IMR-90 (cell line): Measurements from ENCODE around the gene RAB6A. TPM values are rescaled to one million over a fixed set of nuclear protein-coding genes. Genes with fewer than 3 reads are reported as not detected.

ENCODE experiments used
- ATAC-seq: fragments of 200-7000 bp; cut with Tn5 transposase; 2 replicates; pipeline ENCODE4 v1.9.1; 2020; ENCODE audit warnings: low read depth, mild to moderate bottlenecking, moderate library complexity
- BruUV-seq: library from RNA; stranded (reverse); fragments of 400-500 nt; replicated peaks from 2 replicates; lab custom pipeline; 2021; lab: Mats Ljungman, UMichigan
- CTCF ChIA-PET: fragments of 300-600 bp; formaldehyde crosslinking; extraction: SDS; loops from one replicate; lab custom pipeline; 2021; ENCODE audit warnings: antibody characterized with exemption; lab: Yijun Ruan, JAX
- POLR2A ChIA-PET: fragments of 300-600 bp; sonication (Branson Sonifier 250); formaldehyde crosslinking; loops from one replicate; lab custom pipeline; 2022; ENCODE audit warnings: antibody characterized with exemption; ENCODE audit not compliant: unreplicated experiment; lab: Charles Lee
- DNase-seq: peaks from one replicate; pipeline ENCODE4 v3.0.0; 2013
- H2AFZ ChIP-seq: replicated peaks from 2 replicates; pipeline ENCODE3; 2013; ENCODE audit warnings: low read length, mild to moderate bottlenecking; ENCODE audit not compliant: poor library complexity
- H2AK5ac ChIP-seq: 2 replicates; pipeline ENCODE4 v1.6.1; 2013; ENCODE audit warnings: low read depth, low read length, inconsistent platforms
- H2AK9ac ChIP-seq: replicated peaks from 2 replicates; pipeline ENCODE3; 2013; ENCODE audit warnings: mild to moderate bottlenecking, low read depth, low read length, moderate library complexity; ENCODE audit not compliant: poor library complexity
- H2BK120ac ChIP-seq: 2 replicates; pipeline ENCODE4 v1.6.1; 2013; ENCODE audit warnings: low read depth, low read length, inconsistent platforms
- H2BK15ac ChIP-seq: 3 replicates; pipeline ENCODE4 v1.6.1; 2013; ENCODE audit warnings: low read depth, low read length, inconsistent platforms
- H2BK20ac ChIP-seq: 2 replicates; pipeline ENCODE4 v1.6.1; 2013; ENCODE audit warnings: low read depth, mild to moderate bottlenecking, inconsistent platforms, low read length, moderate library complexity
- H2BK5ac ChIP-seq: 2 replicates; pipeline ENCODE4 v1.6.1; 2013; ENCODE audit warnings: mild to moderate bottlenecking, low read depth, low read length, inconsistent platforms; ENCODE audit not compliant: poor library complexity, severe bottlenecking
- H3K14ac ChIP-seq: replicated peaks from 2 replicates; pipeline ENCODE4 v1.6.1; 2013; ENCODE audit warnings: low read depth, low read length, inconsistent platforms
- H3K18ac ChIP-seq: 2 replicates; pipeline ENCODE4 v1.6.1; 2013; ENCODE audit warnings: low read depth, low read length, control low read depth
- H3K23ac ChIP-seq: 2 replicates; pipeline ENCODE4 v1.6.1; 2013; ENCODE audit warnings: low read depth, low read length, inconsistent platforms
- H3K27ac ChIP-seq: 2 replicates; pipeline ENCODE4 v1.5.1; 2013; ENCODE audit warnings: mild to moderate bottlenecking, control low read depth, low read length; ENCODE audit not compliant: insufficient read depth
- H3K27me3 ChIP-seq: 2 replicates; pipeline ENCODE4 v1.6.1; 2013; ENCODE audit warnings: low read length; ENCODE audit not compliant: control insufficient read depth, insufficient read depth
- H3K36me3 ChIP-seq: 2 replicates; pipeline ENCODE4 v1.6.1; 2013; ENCODE audit warnings: low read length, mixed read lengths; ENCODE audit not compliant: control insufficient read depth, insufficient read depth
- H3K4ac ChIP-seq: 2 replicates; pipeline ENCODE4 v1.6.1; 2013; ENCODE audit warnings: low read depth, low read length, inconsistent platforms
- H3K4me1 ChIP-seq: 2 replicates; pipeline ENCODE4 v1.6.1; 2013; ENCODE audit warnings: low read length, mixed read lengths; ENCODE audit not compliant: control insufficient read depth, insufficient read depth
- H3K4me2 ChIP-seq: 2 replicates; pipeline ENCODE4 v1.6.1; 2013; ENCODE audit warnings: low read depth, mild to moderate bottlenecking, control low read depth, low read length, moderate library complexity
- H3K4me3 ChIP-seq: 2 replicates; pipeline ENCODE4 v1.5.1; 2013; ENCODE audit warnings: low read depth, mild to moderate bottlenecking, control low read depth, low read length, moderate library complexity; ENCODE audit not compliant: insufficient read depth
- H3K56ac ChIP-seq: 2 replicates; pipeline ENCODE4 v1.6.1; 2013; ENCODE audit warnings: low read length, inconsistent platforms; ENCODE audit not compliant: insufficient read depth; ENCODE audit errors: extremely low read depth
- H3K79me1 ChIP-seq, 2 experiments: 2 replicates each; pipeline ENCODE4 v1.6.1; 2013; ENCODE audit warnings: low read length in 2 of 2, inconsistent platforms in 1 of 2, low read depth in 1 of 2
- H3K9ac ChIP-seq: 2 replicates; pipeline ENCODE4 v1.6.1; 2013; ENCODE audit warnings: low read depth, low read length, control low read depth
- H3K9me1 ChIP-seq: 2 replicates; pipeline ENCODE4 v1.6.1; 2013; ENCODE audit warnings: low read length, inconsistent platforms; ENCODE audit not compliant: insufficient read depth
- H3K9me3 ChIP-seq: 2 replicates; pipeline ENCODE4 v1.6.1; 2013; ENCODE audit warnings: low read length; ENCODE audit not compliant: control insufficient read depth, insufficient read depth
- H4K20me1 ChIP-seq: 2 replicates; pipeline ENCODE4 v1.6.1; 2013; ENCODE audit warnings: low read length, inconsistent platforms; ENCODE audit not compliant: insufficient read depth
- H4K5ac ChIP-seq: 2 replicates; pipeline ENCODE4 v1.6.1; 2013; ENCODE audit warnings: mild to moderate bottlenecking, low read depth, low read length, control low read depth
- H4K8ac ChIP-seq, 2 experiments: 2 replicates each; pipeline ENCODE4 v1.6.1; 2013; ENCODE audit warnings: low read depth in 2 of 2, low read length in 2 of 2, control low read depth in 1 of 2, inconsistent platforms in 1 of 2
- H4K91ac ChIP-seq: 2 replicates; pipeline ENCODE4 v1.6.1; 2013; ENCODE audit warnings: low read depth, low read length, inconsistent platforms; ENCODE audit not compliant: insufficient read depth
- CTCF ChIP-seq: conservative IDR thresholded peaks from 2 replicates; pipeline ENCODE4 v1.5.1; 2012; ENCODE audit warnings: mild to moderate bottlenecking, low read depth, low read length, improper control_type of control experiment
- MXI1 ChIP-seq: IDR thresholded peaks from 2 replicates; pipeline ENCODE4 v1.6.1; 2012; ENCODE audit warnings: low read depth, mild to moderate bottlenecking, low read length, moderate library complexity, borderline replicate concordance
- WGBS, 2 experiments: methylation state at CpG; one replicate each; pipeline versions ENCODE4 v1.1.5 to v1.1.7; 2013; ENCODE audit warnings: missing lambda C conversion rate in 2 of 2; ENCODE audit not compliant: insufficient read length in 1 of 2; ENCODE audit errors: extremely low coverage in 2 of 2; 5-methylcytosine and 5-hydroxymethylcytosine counted together
- dilution Hi-C: fragments of 300-500 bp; cut with HindIII; formaldehyde crosslinking; loops from one replicate; pipeline ENCODE4 v1.14.3; 2018; ENCODE audit warnings: low sequenced_read_pairs; ENCODE audit not compliant: unreplicated experiment
- in situ Hi-C: fragments of 300-500 bp; cut with MboI; formaldehyde crosslinking; loops from 3 replicates; pipeline ENCODE4 v1.14.3; 2019; ENCODE audit warnings: low sequenced_read_pairs, inconsistent platforms, mixed read lengths
- intact Hi-C: fragments of 100-400 bp; cut with micrococcal nuclease; formaldehyde crosslinking; loops from 2 replicates; pipeline ENCODE4 v1.10.0; 2022
- polyA plus RNA-seq, 3 experiments: library from polyadenylated mRNA; depleted of rRNA; stranded (reverse); fragments of >200 nt; gene quantifications; 2 replicates each; pipeline ENCODE4 v1.2.3, GENCODE V29; 2012; ENCODE audit warnings: low replicate concordance in 1 of 3
- total RNA-seq: library from RNA; depleted of rRNA; stranded (reverse); fragments of >200 nt; gene quantifications from 2 replicates; pipeline ENCODE4 v1.2.3, GENCODE V29; 2012

The RAB6A gene
- total and polyA plus RNA-seq, 2 of the 4 experiments (the other 2 are of a cell fraction), result 65.5 to 81.0 TPM

- Histone ChIP-seq H3K9ac (no peak overlapping the region), H2AFZ (no peak overlapping the region), H3K4me3 (no peak overlapping the region), H3K4ac (no peak overlapping the region), H3K4me1 (0 out of 2 replicates have a peak, but pooled peaks cover 1% of the 10 kb centered on the region), H3K56ac (no peak overlapping the region), H4K8ac (no peak overlapping the region), H3K18ac (no peak overlapping the region), H3K14ac (no peak overlapping the region), H3K9me3 (no peaks in the 10 kb centered on the region), H3K4me2 (no peak overlapping the region), H3K27ac (no peak overlapping the region), H2BK5ac (no peak overlapping the region), H2BK20ac (no peak overlapping the region), H3K23ac (no peak overlapping the region), H2AK5ac (no peak overlapping the region), H3K79me1 (peaks cover 8 to 56% of the 10 kb centered on the region in 2 experiments), H3K9me1 (peaks cover 6% of the 10 kb centered on the region; the same call in 1 of the 2 replicates), H2BK15ac (no peak overlapping the region), H4K20me1 (peaks cover 55% of the 10 kb centered on the region), H4K91ac (no peak overlapping the region), H3K27me3 (no peaks in the 10 kb centered on the region), H4K5ac (no peak overlapping the region), H2BK120ac (no peak overlapping the region), H2AK9ac (no peak overlapping the region), H3K36me3 (peaks cover 7% of the 10 kb centered on the region; the same call in 1 of the 2 replicates)
- in situ Hi-C loops, result no loop called here
- intact Hi-C loops, result no loop called here
- ChIA-PET CTCF (interaction anchor here (1.0 kb wide), 1 partner anchor 13 kb away, joined by 3 read pairs; no protein-coding TSS in a partner anchor), POLR2A (no interaction called here)
- dilution Hi-C loops, result no loop called here
- BruUV-seq, result no TSS peak
- TF ChIP-seq MXI1 (no peak), CTCF (0 out of 2 replicates have a peak, but pooled peaks have one; percentile 17)
- ATAC-seq (no peak), DNase-seq (no peak)
- WGBS, 2 experiments, result no CpG with 5 or more reads among the region's 3 CpGs
Observed at GRCh38 chr11:73729594-73730206, 31.2 kb downstream of the RAB6A start.
